GM21825 (cell line): ENCODE measurements around the gene VGLL4.

Experiments
- ATAC-seq: cut with Tn5 transposase; IDR thresholded peaks from one replicate; pipeline ENCODE4 v1.9.1; 2021; ENCODE audit warnings: mild to moderate bottlenecking, moderate library complexity; ENCODE audit not compliant: unreplicated experiment

VGLL4 gene

GRCh38 chr3:11653298-11654055 lies 9.8 kb upstream of the VGLL4 start:
- no peak for ATAC-seq

- no peak for ATAC-seq
These were observed 8.2 kb upstream of the VGLL4 start for GRCh38 chr3:11651900-11652299.

GRCh38 chr3:11651477-11651876 lies 7.8 kb upstream of the VGLL4 start:
- ATAC-seq: no peak

- no peak for ATAC-seq
These were observed 6.7 kb upstream of the VGLL4 start for GRCh38 chr3:11650391-11650790.

- no peak for ATAC-seq
These were observed 5.0 kb upstream of the VGLL4 start for GRCh38 chr3:11648735-11649134.

GRCh38 chr3:11643201-11643603 lies 513 bp downstream of the VGLL4 start:
- ATAC-seq: no peak

- ATAC-seq: peak; percentile 69
These were observed 1.1 kb downstream of the VGLL4 start for GRCh38 chr3:11642431-11643191.

GRCh38 chr3:11641683-11642430 lies 1.9 kb downstream of the VGLL4 start:
- ATAC-seq: no peak

- ATAC-seq: no peak
These were observed 2.4 kb downstream of the VGLL4 start for GRCh38 chr3:11641316-11641682.

- ATAC-seq: no peak
These were observed 3.6 kb downstream of the VGLL4 start for GRCh38 chr3:11640009-11640673.

GRCh38 chr3:11638495-11639358 lies 5.0 kb downstream of the VGLL4 start:
- no peak for ATAC-seq

GRCh38 chr3:11637901-11638458 lies 5.7 kb downstream of the VGLL4 start:
- ATAC-seq: no peak

GRCh38 chr3:11636394-11636770 lies 7.3 kb downstream of the VGLL4 start:
- no peak for ATAC-seq

- ATAC-seq: no peak
These were observed 7.9 kb downstream of the VGLL4 start for GRCh38 chr3:11635680-11636393.

- no peak for ATAC-seq
These were observed 8.6 kb downstream of the VGLL4 start for GRCh38 chr3:11634974-11635612.

GRCh38 chr3:11634081-11634635 lies 9.6 kb downstream of the VGLL4 start:
- no peak for ATAC-seq

GRCh38 chr3:11632966-11633365 lies 10.7 kb downstream of the VGLL4 start:
- no peak for ATAC-seq

GRCh38 chr3:11632564-11632963 lies 11.2 kb downstream of the VGLL4 start:
- no peak for ATAC-seq

GRCh38 chr3:11631820-11632219 lies 11.9 kb downstream of the VGLL4 start:
- ATAC-seq: no peak
